Activated CD8-positive, alpha-beta memory T cell treated with anti-CD3 and anti-CD28 coated beads, Interleukin-2, amount 50 U/mL, for 48 hours (primary cell): ENCODE measurements around the gene SERF2.
"Not testable (repeated sequence)": the region's sequence is repeated elsewhere in the genome, so short reads cannot be mapped to it uniquely, and the experiment has no call there.

Source experiments
- DNase-seq: peaks from one replicate; pipeline ENCODE4 v3.0.0-alpha.2; 2020

SERF2 gene

GRCh38 chr15:43830691-43831275 lies 38.7 kb downstream of the SERF2 start:
- DNase-seq = not testable (repeated sequence)

- DNase-seq = not testable (repeated sequence)
Measured at GRCh38 chr15:43831519-43832052, 39.5 kb downstream of the SERF2 start.

- DNase-seq = not testable (repeated sequence)
Measured at GRCh38 chr15:43832485-43832884, 40.4 kb downstream of the SERF2 start.

GRCh38 chr15:43845421-43845820 lies 53.3 kb downstream of the SERF2 start:
- no peak for DNase-seq
